Measurements from ENCODE around the gene ZNF335.

ZNF335 gene

GRCh38 chr20:45911486-45912343 is 60.3 kb downstream of the ZNF335 start, which contains the start of gene PLTP:
TSS of gene PLTP (minus strand) at chr20:45912155. CDS start at chr20:45911452, 703 bp downstream.
- no peaks in the 10 kb centered on the region for H3K36me3 ChIP-seq (ENCODE audit: insufficient read depth, low read length)
- H3K4me1 ChIP-seq (ENCODE audit: insufficient read depth, low read length, poor library complexity, severe bottlenecking) = peaks cover 9% of the 10 kb centered on the region
- peak within 1 kb of the TSS; percentile 73 for H3K4me2 ChIP-seq (ENCODE audit: low read depth, low read length, poor library complexity, severe bottlenecking)
- peak within 1 kb of the TSS; percentile 67 for H3K4me3 ChIP-seq (ENCODE audit: low read length, poor library complexity, severe bottlenecking)
- H3K9me2 ChIP-seq (replicated peaks; ENCODE audit: low read depth, low read length) = no peaks in the 10 kb centered on the region
- H3K27me3 ChIP-seq (ENCODE audit: insufficient read depth, low read length, poor library complexity, severe bottlenecking) = no peaks in the 10 kb centered on the region
- no peaks in the 10 kb centered on the region for H3K79me2 ChIP-seq (ENCODE audit: insufficient read depth, low read length)
- no peaks in the 10 kb centered on the region for H4K20me1 ChIP-seq (ENCODE audit: insufficient read depth, low read length, poor library complexity, severe bottlenecking)
- peak within 1 kb of the TSS; percentile 26 for H2AFZ ChIP-seq (ENCODE audit: low read length)
- H3F3A ChIP-seq (ENCODE audit: low read depth) = no peaks in the 10 kb centered on the region
- no peak for TF ChIP-seq CTCF (conservative IDR thresholded peaks at IDR 0.05; ENCODE audit: low read length)
- TF ChIP-seq EZH2phosphoT487 (IDR thresholded peaks at IDR 0.05; ENCODE audit: borderline replicate concordance) = no peak
- no peaks in the 10 kb centered on the region for H3K9me3 ChIP-seq (ENCODE audit: insufficient read depth, low read depth, low read length)
- peak within 1 kb of the TSS; percentile 21 for H3K9ac ChIP-seq (ENCODE audit: low read depth, low read length, poor library complexity, severe bottlenecking)

- no peaks in the 10 kb centered on the region for H3K36me3 ChIP-seq (ENCODE audit: insufficient read depth, low read length)
- H3K79me2 ChIP-seq (ENCODE audit: insufficient read depth, low read length) = no peaks in the 10 kb centered on the region
- H3F3A ChIP-seq (ENCODE audit: low read depth) = no peaks in the 10 kb centered on the region
- peak overlapping the region; percentile 67 for H3K4me3 ChIP-seq (ENCODE audit: low read length, poor library complexity, severe bottlenecking)
- peak overlapping the region; percentile 21 for H3K9ac ChIP-seq (ENCODE audit: low read depth, low read length, poor library complexity, severe bottlenecking)
- peak overlapping the region; percentile 30 for H2AFZ ChIP-seq (ENCODE audit: low read length)
- peaks cover 9% of the 10 kb centered on the region for H3K4me1 ChIP-seq (ENCODE audit: insufficient read depth, low read length, poor library complexity, severe bottlenecking)
- no peaks in the 10 kb centered on the region for H3K27me3 ChIP-seq (ENCODE audit: insufficient read depth, low read length, poor library complexity, severe bottlenecking)
- no peaks in the 10 kb centered on the region for H3K9me2 ChIP-seq (replicated peaks; ENCODE audit: low read depth, low read length)
- no peaks in the 10 kb centered on the region for H3K9me3 ChIP-seq (ENCODE audit: insufficient read depth, low read depth, low read length)
- H3K4me2 ChIP-seq (ENCODE audit: low read depth, low read length, poor library complexity, severe bottlenecking) = peak overlapping the region; percentile 73
- TF ChIP-seq EZH2phosphoT487 (IDR thresholded peaks at IDR 0.05; ENCODE audit: borderline replicate concordance) = no peak
- H4K20me1 ChIP-seq (ENCODE audit: insufficient read depth, low read length, poor library complexity, severe bottlenecking) = no peaks in the 10 kb centered on the region
Measured at GRCh38 chr20:45910670-45911485, 61.1 kb downstream of the ZNF335 start.

GRCh38 chr20:45909817-45910669 is 62.0 kb downstream of the ZNF335 start:
- Histone ChIP-seq H3K4me2 (ENCODE audit: low read depth, low read length, poor library complexity, severe bottlenecking) (peak overlapping the region; percentile 51), H2AFZ (ENCODE audit: low read length) (peak overlapping the region; percentile 30), H3K9ac (ENCODE audit: low read depth, low read length, poor library complexity, severe bottlenecking) (no peak overlapping the region), H4K20me1 (ENCODE audit: insufficient read depth, low read length, poor library complexity, severe bottlenecking) (no peaks in the 10 kb centered on the region), H3K27me3 (ENCODE audit: insufficient read depth, low read length, poor library complexity, severe bottlenecking) (no peaks in the 10 kb centered on the region), H3K9me2 (replicated peaks; ENCODE audit: low read depth, low read length) (no peaks in the 10 kb centered on the region), H3K36me3 (ENCODE audit: insufficient read depth, low read length) (no peaks in the 10 kb centered on the region), H3K4me3 (ENCODE audit: low read length, poor library complexity, severe bottlenecking) (peak overlapping the region; percentile 67), H3K4me1 (ENCODE audit: insufficient read depth, low read length, poor library complexity, severe bottlenecking) (peaks cover 9% of the 10 kb centered on the region), H3K9me3 (ENCODE audit: insufficient read depth, low read depth, low read length) (no peaks in the 10 kb centered on the region), H3K79me2 (ENCODE audit: insufficient read depth, low read length) (no peaks in the 10 kb centered on the region), H3F3A (ENCODE audit: low read depth) (no peaks in the 10 kb centered on the region)
- TF ChIP-seq CTCF (conservative IDR thresholded peaks at IDR 0.05; ENCODE audit: low read length) (no peak), EZH2phosphoT487 (IDR thresholded peaks at IDR 0.05; ENCODE audit: borderline replicate concordance) (no peak)

All from Loucy (cell line).